Measurements from ENCODE around the gene SLAMF8.
A peak's percentile ranks its signal among the peaks of the same experiment; 100 is the strongest.

Gene SLAMF8
- 0 to 0.14 reads per million in 2 donors for total RNA-seq

GRCh38 chr1:159826441-159827101, at the start of gene SLAMF8:
Gene SLAMF8 (plus strand): TSS chr1:159826873. CDS start chr1:159826899, 26 bp downstream.
- peak; percentile 14 for DNase-seq

GRCh38 chr1:159778266-159778665, 48.4 kb upstream of the SLAMF8 start:
- no peak for DNase-seq

GRCh38 chr1:159779403-159779851, 47.2 kb upstream of the SLAMF8 start:
- no peak for DNase-seq

GRCh38 chr1:159780583-159781582, 45.8 kb upstream of the SLAMF8 start, which contains the start of gene DUSP23:
Gene DUSP23 (plus strand): TSS chr1:159780962. CDS start chr1:159781101, 139 bp downstream.
- peak; percentile 95 for DNase-seq

- no peak for DNase-seq
Observed at GRCh38 chr1:159781992-159782391, 44.7 kb upstream of the SLAMF8 start.

GRCh38 chr1:159783724-159784123, 42.9 kb upstream of the SLAMF8 start:
- no peak for DNase-seq

- DNase-seq: no peak
Observed at GRCh38 chr1:159786465-159786864, 40.2 kb upstream of the SLAMF8 start.

GRCh38 chr1:159786966-159787365, 39.7 kb upstream of the SLAMF8 start:
- DNase-seq: no peak

- no peak for DNase-seq
Observed at GRCh38 chr1:159790237-159790917, 36.3 kb upstream of the SLAMF8 start.

- DNase-seq: no peak
Observed at GRCh38 chr1:159791031-159791430, 35.6 kb upstream of the SLAMF8 start.

GRCh38 chr1:159791461-159791860, 35.2 kb upstream of the SLAMF8 start:
- no peak for DNase-seq

GRCh38 chr1:159795534-159795933, 31.1 kb upstream of the SLAMF8 start:
- no peak for DNase-seq

GRCh38 chr1:159798893-159799292, 27.8 kb upstream of the SLAMF8 start:
- DNase-seq: peak; percentile 26

- no peak for DNase-seq
Observed at GRCh38 chr1:159799446-159799985, 27.2 kb upstream of the SLAMF8 start.

- DNase-seq: no peak
Observed at GRCh38 chr1:159800177-159800930, 26.3 kb upstream of the SLAMF8 start.

- no peak for DNase-seq
Observed at GRCh38 chr1:159802111-159802510, 24.6 kb upstream of the SLAMF8 start, which contains the start of gene FCRL6. Gene FCRL6 (plus strand): TSS chr1:159802360. CDS start chr1:159802425, 65 bp downstream.

- DNase-seq: no peak
Observed at GRCh38 chr1:159803956-159804689, 22.6 kb upstream of the SLAMF8 start.

- no peak for DNase-seq
Observed at GRCh38 chr1:159804924-159805323, 21.7 kb upstream of the SLAMF8 start.

- no peak for DNase-seq
Observed at GRCh38 chr1:159815926-159816325, 10.7 kb upstream of the SLAMF8 start.

GRCh38 chr1:159817276-159818041, 9.2 kb upstream of the SLAMF8 start:
- DNase-seq: no peak

Measured in T-helper 9 cell (primary cell).